ENCODE measurements around the gene NXN.

Gene NXN

GRCh38 chr17:965311-965989 is 14.1 kb downstream of the NXN start:
- no peak for TF ChIP-seq CTCF (IDR thresholded peaks at IDR 0.05; ENCODE audit: insufficient read depth, low read length, missing control alignments)
- POLR2A ChIA-PET = interaction anchor here (1.0 kb wide), 1 partner anchor 13 kb away, joined by 3 read pairs; no protein-coding TSS in a partner anchor
- no peak for DNase-seq (ENCODE audit: low read depth, low spot score)
- peak overlapping the region; percentile 8; the same call in 1 of the 2 replicates for H3K4me3 ChIP-seq (ENCODE audit: low read depth, low read length)
- CTCF ChIA-PET = interaction anchor here (0.7 to 2.2 kb wide), 8 partner anchors 9 to 248 kb away, joined by 3 to 15 read pairs (median 3); partner anchors contain the start of gene NXN

- POLR2A ChIA-PET = interaction anchor here (1.0 kb wide), 1 partner anchor 13 kb away, joined by 3 read pairs; no protein-coding TSS in a partner anchor
- CTCF ChIA-PET = interaction anchor here (0.9 to 2.2 kb wide), 8 partner anchors 8 to 247 kb away, joined by 3 to 15 read pairs (median 4); no protein-coding TSS in a partner anchor
- DNase-seq (ENCODE audit: low read depth, low spot score) = no peak
- H3K4me3 ChIP-seq (ENCODE audit: low read depth, low read length) = no peak overlapping the region; the same call in 1 of the 2 replicates
- no peak for TF ChIP-seq CTCF (IDR thresholded peaks at IDR 0.05; ENCODE audit: insufficient read depth, low read length, missing control alignments)
These were observed 14.7 kb downstream of the NXN start for GRCh38 chr17:964876-965275.

- no peak overlapping the region for H3K4me3 ChIP-seq (ENCODE audit: low read depth, low read length)
- ChIA-PET CTCF (no interaction called here), POLR2A (no interaction called here)
- TF ChIP-seq CTCF (IDR thresholded peaks at IDR 0.05; ENCODE audit: insufficient read depth, low read length, missing control alignments) = no peak
- no peak for DNase-seq (ENCODE audit: low read depth, low spot score)
These were observed 16.9 kb downstream of the NXN start for GRCh38 chr17:962670-963069.

- ChIA-PET POLR2A (no interaction called here), CTCF (no interaction called here)
- TF ChIP-seq CTCF (IDR thresholded peaks at IDR 0.05; ENCODE audit: insufficient read depth, low read length, missing control alignments) = no peak
These were observed 17.4 kb downstream of the NXN start for GRCh38 chr17:962166-962565.

GRCh38 chr17:958712-959451 is 20.7 kb downstream of the NXN start:
- CTCF ChIA-PET = interaction anchor here (1.0 to 1.3 kb wide), 2 partner anchors 21 to 22 kb away, joined by 3 read pairs; partner anchors contain the start of gene NXN
- no peak overlapping the region for H3K4me3 ChIP-seq (ENCODE audit: low read depth, low read length)
- no peak for TF ChIP-seq CTCF (IDR thresholded peaks at IDR 0.05; ENCODE audit: insufficient read depth, low read length, missing control alignments)
- POLR2A ChIA-PET = interaction anchor here (0.6 kb wide), 1 partner anchor 32 kb away, joined by 3 read pairs; no protein-coding TSS in a partner anchor
- DNase-seq (ENCODE audit: low read depth, low spot score) = no peak

More at GRCh38 chr17:962166-962565, 17.4 kb downstream of the NXN start:
- no peak for DNase-seq (ENCODE audit: low read depth, low spot score)
- H3K4me3 ChIP-seq (ENCODE audit: low read depth, low read length) = no peak overlapping the region

GRCh38 chr17:957856-958421 is 21.6 kb downstream of the NXN start:
- ChIA-PET POLR2A (no interaction called here), CTCF (interaction anchor here (1.3 kb wide), 1 partner anchor 23 kb away, joined by 3 read pairs; no protein-coding TSS in a partner anchor)
- H3K4me3 ChIP-seq (ENCODE audit: low read depth, low read length) = no peak overlapping the region
- DNase-seq (ENCODE audit: low read depth, low spot score) = no peak
- no peak for TF ChIP-seq CTCF (IDR thresholded peaks at IDR 0.05; ENCODE audit: insufficient read depth, low read length, missing control alignments)
